A549 (cell line): ENCODE data around the gene ULK2.

Experiments
- CBX2 ChIP-seq: fragments of 200-600 bp; sonication (generic); IDR thresholded peaks from 2 replicates; pipeline ENCODE4 v1.6.1; 2016; ENCODE audit warnings: low read depth, mild to moderate bottlenecking, borderline replicate concordance
- ESRRA ChIP-seq: fragments of 150-350 bp; IDR thresholded peaks from 2 replicates; pipeline ENCODE4 v1.6.1; 2014; ENCODE audit warnings: mild to moderate bottlenecking, low read length, borderline replicate concordance
- HDAC2 ChIP-seq: fragments of 200-600 bp; sonication (generic); IDR thresholded peaks from 2 replicates; pipeline ENCODE4 v1.6.1; 2016
- HOXA7 ChIP-seq: fragments of 250-450 bp; sonication (Bioruptor Pico); IDR thresholded peaks from 2 replicates; pipeline ENCODE4 v1.5.0; 2020; ENCODE audit warnings: mild to moderate bottlenecking, moderate library complexity
- JUN ChIP-seq, 2 experiments: fragments of >200 bp; sonication (Bioruptor Twin); formaldehyde crosslinking; IDR thresholded peaks; 2 replicates in 1 of 2; 3 replicates in 1 of 2; pipeline ENCODE4 v1.6.1; 2016 to 2017
- JUNB ChIP-seq: fragments of >200 bp; sonication (Bioruptor Twin); formaldehyde crosslinking; IDR thresholded peaks from 2 replicates; pipeline ENCODE4 v1.6.1; 2016
- MAX ChIP-seq: IDR thresholded peaks from 2 replicates; pipeline ENCODE4 v1.6.1; 2012
- POLR2A ChIP-seq: IDR thresholded peaks from 2 replicates; pipeline ENCODE4 v1.6.1; 2012; ENCODE audit warnings: mild to moderate bottlenecking, low read length
- RAD21 ChIP-seq, 2 experiments: fragments of >200 bp in 1 of 2; sonication (Bioruptor Twin) in 1 of 2; formaldehyde crosslinking in 1 of 2; IDR thresholded peaks in 1 of 2; conservative IDR thresholded peaks in 1 of 2; 2 replicates in 1 of 2; 3 replicates in 1 of 2; pipeline ENCODE4 v1.6.1; 2012 to 2018; ENCODE audit warnings: inconsistent platforms in 1 of 2
- RFX5 ChIP-seq: fragments of 450-650 bp; IDR thresholded peaks from 2 replicates; pipeline ENCODE4 v1.7.1; 2014; ENCODE audit warnings: antibody characterized with exemption, mild to moderate bottlenecking, moderate library complexity
- TF ChIP-seq, protein P1 (sequence below): fragments of >200 bp; sonication (Bioruptor Twin); formaldehyde crosslinking; IDR thresholded peaks from 3 replicates; pipeline ENCODE4 v1.5.1; 2016

- TF ChIP-seq, protein P1, sequence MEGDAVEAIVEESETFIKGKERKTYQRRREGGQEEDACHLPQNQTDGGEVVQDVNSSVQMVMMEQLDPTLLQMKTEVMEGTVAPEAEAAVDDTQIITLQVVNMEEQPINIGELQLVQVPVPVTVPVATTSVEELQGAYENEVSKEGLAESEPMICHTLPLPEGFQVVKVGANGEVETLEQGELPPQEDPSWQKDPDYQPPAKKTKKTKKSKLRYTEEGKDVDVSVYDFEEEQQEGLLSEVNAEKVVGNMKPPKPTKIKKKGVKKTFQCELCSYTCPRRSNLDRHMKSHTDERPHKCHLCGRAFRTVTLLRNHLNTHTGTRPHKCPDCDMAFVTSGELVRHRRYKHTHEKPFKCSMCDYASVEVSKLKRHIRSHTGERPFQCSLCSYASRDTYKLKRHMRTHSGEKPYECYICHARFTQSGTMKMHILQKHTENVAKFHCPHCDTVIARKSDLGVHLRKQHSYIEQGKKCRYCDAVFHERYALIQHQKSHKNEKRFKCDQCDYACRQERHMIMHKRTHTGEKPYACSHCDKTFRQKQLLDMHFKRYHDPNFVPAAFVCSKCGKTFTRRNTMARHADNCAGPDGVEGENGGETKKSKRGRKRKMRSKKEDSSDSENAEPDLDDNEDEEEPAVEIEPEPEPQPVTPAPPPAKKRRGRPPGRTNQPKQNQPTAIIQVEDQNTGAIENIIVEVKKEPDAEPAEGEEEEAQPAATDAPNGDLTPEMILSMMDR, result no peak
- no peak for TF ChIP-seq POLR2A
- TF ChIP-seq ESRRA, result no peak
- TF ChIP-seq HOXA7, result no peak
- no peak for TF ChIP-seq JUN (IDR thresholded peaks at IDR 0.05)
- no peak for TF ChIP-seq RFX5
- no peak for TF ChIP-seq MAX
- TF ChIP-seq RAD21 (conservative IDR thresholded peaks at IDR 0.05 in 1 of 2, IDR thresholded peaks at IDR 0.05 in 1 of 2), result no peak
- no peak for TF ChIP-seq CBX2
- no peak for TF ChIP-seq HDAC2
- no peak for TF ChIP-seq JUNB
Measured at GRCh38 chr17:19727501-19728078, 140.1 kb downstream of the ULK2 start.
